AG04450 (cell line): ENCODE data around the gene TGOLN2. TPM values are rescaled to one million over a fixed set of nuclear protein-coding genes. Genes with fewer than 3 reads are reported as not detected.

ENCODE experiments used
- CTCF ChIA-PET: fragments of 300-600, 350-600 bp; formaldehyde crosslinking; extraction: SDS; loops from one replicate; lab custom pipeline; 2022; ENCODE audit warnings: antibody characterized with exemption, inconsistent platforms; lab: Charles Lee
- POLR2A ChIA-PET: fragments of 350-600 bp; formaldehyde crosslinking; extraction: SDS; loops from one replicate; lab custom pipeline; 2021; ENCODE audit warnings: antibody characterized with exemption, inconsistent platforms; lab: Yijun Ruan, JAX
- DNase-seq: peaks from one replicate; pipeline ENCODE4 v3.0.0-alpha.2; 2011; ENCODE audit warnings: low read depth, low spot score
- H3K27ac ChIP-seq: one replicate; pipeline ENCODE4 v1.5.1; 2012; ENCODE audit warnings: low read depth, low read length, control low read depth
- H3K27me3 ChIP-seq: one replicate; pipeline ENCODE4 v1.6.0; 2012; ENCODE audit warnings: low read length; ENCODE audit not compliant: control insufficient read depth, insufficient read depth
- H3K4me3 ChIP-seq: 2 replicates; pipeline ENCODE4 v1.5.1; 2011; ENCODE audit warnings: mild to moderate bottlenecking, low read depth, low read length, control low read depth
- H3K9me3 ChIP-seq: 2 replicates; pipeline ENCODE4 v1.5.1; 2012; ENCODE audit warnings: low read length; ENCODE audit not compliant: control insufficient read depth, insufficient read depth
- CTCF ChIP-seq: IDR thresholded peaks from 2 replicates; pipeline ENCODE4 v1.5.1; 2011; ENCODE audit warnings: low read depth, low read length, control low read depth, inconsistent platforms
- polyA plus RNA-seq: library from polyadenylated mRNA; depleted of rRNA; stranded (reverse); fragments of >200 nt; gene quantifications from 2 replicates; pipeline ENCODE4 v1.2.3, GENCODE V29; 2011

The TGOLN2 gene
- polyA plus RNA-seq, 1 experiment: 155 TPM

GRCh38 chr2:85356186-85356585 lies 28.4 kb upstream of the TGOLN2 start:
- no peak for TF ChIP-seq CTCF
- DNase-seq: no peak
- no peak overlapping the region for H3K27ac ChIP-seq
- ChIA-PET CTCF (no interaction called here), POLR2A (no interaction called here)
- no peaks in the 10 kb centered on the region for H3K27me3 ChIP-seq
- no peak overlapping the region for H3K4me3 ChIP-seq
- no peaks in the 10 kb centered on the region for H3K9me3 ChIP-seq

GRCh38 chr2:85355521-85355920 lies 27.7 kb upstream of the TGOLN2 start:
- peak overlapping the region; percentile 65 for H3K4me3 ChIP-seq
- H3K27me3 ChIP-seq: no peaks in the 10 kb centered on the region
- POLR2A ChIA-PET: interaction anchor here (1.1 to 2.7 kb wide), 3 partner anchors 28 to 247 kb away, joined by 3 to 23 read pairs (median 12); partner anchors contain the start of genes MAT2A, TGOLN2 and TMEM150A
- no peaks in the 10 kb centered on the region for H3K9me3 ChIP-seq
- H3K27ac ChIP-seq: no peak overlapping the region
- CTCF ChIA-PET: interaction anchor here (1.6 kb wide), 1 partner anchor 195 kb away, joined by 8 read pairs; no protein-coding TSS in a partner anchor
- no peak for TF ChIP-seq CTCF
- no peak for DNase-seq

DNA sequence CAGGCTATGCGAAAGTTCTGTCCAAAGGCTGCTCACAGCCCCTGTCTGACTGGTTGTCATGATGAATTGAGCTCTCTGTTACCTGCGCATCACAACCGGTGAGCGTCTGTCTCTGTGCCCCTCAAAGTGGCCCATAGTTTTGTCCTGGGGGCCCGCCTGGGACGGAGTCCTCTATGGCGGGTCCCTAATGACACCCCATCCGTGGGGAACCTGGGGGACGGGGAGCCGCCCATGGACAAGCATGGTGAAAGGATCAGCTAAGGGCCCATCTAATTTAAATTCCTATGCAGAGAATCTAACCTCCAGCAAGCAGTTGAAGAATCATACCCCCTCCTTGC lies 27.3 kb upstream of the TGOLN2 start:
- no peak overlapping the region for H3K27ac ChIP-seq
- no peak for TF ChIP-seq CTCF
- no peak for DNase-seq
- no peaks in the 10 kb centered on the region for H3K27me3 ChIP-seq
- POLR2A ChIA-PET: interaction anchor here (0.6 to 2.7 kb wide), 19 partner anchors 9 to 285 kb away, joined by 3 to 23 read pairs (median 4); partner anchors contain the start of genes C2orf68, MAT2A, RNF181 and SH2D6
- peak overlapping the region; percentile 65 for H3K4me3 ChIP-seq
- CTCF ChIA-PET: interaction anchor here (1.0 to 1.6 kb wide), 2 partner anchors 196 to 202 kb away, joined by 3 to 8 read pairs; no protein-coding TSS in a partner anchor
- no peaks in the 10 kb centered on the region for H3K9me3 ChIP-seq

DNA sequence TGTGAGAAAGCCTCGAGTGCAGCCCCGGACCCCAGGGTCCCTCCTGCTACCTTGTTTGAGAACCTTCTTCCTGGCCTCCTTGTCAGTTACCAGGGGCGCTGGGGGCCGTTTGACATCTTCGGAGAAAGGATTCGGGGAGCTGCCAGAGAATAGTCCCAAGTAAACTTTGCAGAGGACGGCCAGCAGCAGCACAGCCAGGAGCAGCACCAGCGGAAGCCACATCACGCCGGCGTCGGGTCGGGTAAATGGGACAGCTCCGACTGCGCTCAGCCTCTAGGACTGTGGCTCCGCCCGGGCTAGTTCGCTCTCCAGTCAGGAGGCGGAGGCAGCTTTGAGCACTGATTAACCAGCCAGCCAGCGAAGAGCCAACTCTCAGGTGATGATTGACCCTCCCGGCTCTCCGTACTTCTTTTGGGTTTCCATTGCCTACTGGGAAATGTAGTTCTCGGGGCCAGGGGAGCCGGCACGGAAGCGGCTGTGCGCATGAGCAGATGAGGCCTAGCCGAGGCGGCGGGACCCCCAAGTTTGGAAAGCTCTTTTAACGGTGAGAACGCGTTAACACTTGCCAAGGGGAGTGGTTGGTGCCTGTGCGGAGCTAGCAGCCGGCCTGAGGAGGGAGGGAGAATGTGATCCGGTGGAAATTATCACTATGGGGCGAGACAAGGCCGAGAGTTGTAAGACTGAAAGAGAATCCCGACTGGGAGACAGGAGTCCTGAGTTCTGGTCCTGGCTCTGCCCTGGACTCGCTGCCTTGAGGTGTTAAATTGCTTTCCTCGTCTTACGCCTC lies 26.7 kb upstream of the TGOLN2 start, which contains the start of the genes ELMOD3 and RETSAT:
Gene ELMOD3, plus strand, starts transcription at position 484 of the 787 bp plus-strand sequence. CDS start 2,430 bp downstream, outside the sequence.
Gene RETSAT, minus strand, starts transcription at position 243 of the 787 bp plus-strand sequence. Its CDS starts 21 bp downstream, at position 222.
- DNase-seq: peak; percentile 98
- CTCF ChIA-PET: interaction anchor here (1.0 to 1.6 kb wide), 3 partner anchors 196 to 203 kb away, joined by 3 to 8 read pairs (median 4); no protein-coding TSS in a partner anchor
- Histone ChIP-seq H3K9me3 (no peaks in the 10 kb centered on the region), H3K27ac (peak within 1 kb of the TSS; percentile 47), H3K27me3 (no peaks in the 10 kb centered on the region), H3K4me3 (peak within 1 kb of the TSS; percentile 65)
- no peak for TF ChIP-seq CTCF
- POLR2A ChIA-PET: interaction anchor here (0.6 to 2.7 kb wide), 25 partner anchors 9 to 285 kb away, joined by 3 to 23 read pairs (median 3); partner anchors contain the start of genes C2orf68, MAT2A, RNF181 and SH2D6
